Nucleus accumbens (tissue), 56 donors: Measurements from ENCODE around the gene HIGD1C.
"Not testable (repeated sequence)": the region's sequence is repeated elsewhere in the genome, so short reads cannot be mapped to it uniquely, and the experiment has no call there.

ENCODE experiments used
- DNase-seq, 56 donors: peaks; one replicate each; lab custom pipeline; 2025; lab: John Stamatoyannopoulos, UW

Gene HIGD1C

DNA sequence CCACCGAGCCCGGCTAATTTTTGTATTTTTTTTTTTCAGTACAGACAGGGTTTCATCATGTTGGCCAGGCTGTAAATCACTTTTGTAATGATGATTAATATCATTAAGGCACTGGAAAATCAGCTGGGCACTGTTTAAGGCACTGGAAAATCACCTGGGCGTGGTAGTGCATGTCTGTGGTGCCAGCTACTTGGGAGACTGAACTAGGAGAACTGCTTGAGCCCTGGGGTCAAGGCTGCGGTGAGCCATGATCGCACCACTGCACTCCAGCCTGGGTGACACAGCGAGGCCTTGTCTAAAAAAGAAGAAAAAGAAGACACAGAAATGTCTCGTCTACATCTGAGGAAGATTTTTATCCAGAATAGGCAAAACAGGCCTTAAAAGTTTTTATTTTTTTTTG, 61.1 kb downstream of the HIGD1C start:
- DNase-seq, result no peak

DNA sequence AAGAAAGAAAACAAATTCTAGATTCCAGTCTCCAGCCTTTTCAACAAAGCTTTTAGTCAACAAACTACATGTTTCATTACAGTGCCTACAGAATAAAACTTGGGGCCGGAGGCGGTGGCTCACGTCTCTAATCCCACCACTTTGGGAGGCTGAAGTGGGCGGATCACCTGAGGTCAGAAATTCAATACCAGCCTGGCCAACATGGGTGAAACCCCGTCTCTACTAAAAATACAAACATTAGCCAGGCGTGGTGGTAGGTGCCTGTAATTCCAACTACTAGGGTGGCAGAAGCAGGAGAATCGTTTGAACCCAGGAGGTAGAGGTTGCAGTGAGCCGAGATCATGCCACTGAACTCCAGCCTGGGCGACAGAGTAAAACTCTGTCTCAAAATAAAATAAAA, 62.1 kb downstream of the HIGD1C start:
- DNase-seq, result not testable (repeated sequence)

DNA sequence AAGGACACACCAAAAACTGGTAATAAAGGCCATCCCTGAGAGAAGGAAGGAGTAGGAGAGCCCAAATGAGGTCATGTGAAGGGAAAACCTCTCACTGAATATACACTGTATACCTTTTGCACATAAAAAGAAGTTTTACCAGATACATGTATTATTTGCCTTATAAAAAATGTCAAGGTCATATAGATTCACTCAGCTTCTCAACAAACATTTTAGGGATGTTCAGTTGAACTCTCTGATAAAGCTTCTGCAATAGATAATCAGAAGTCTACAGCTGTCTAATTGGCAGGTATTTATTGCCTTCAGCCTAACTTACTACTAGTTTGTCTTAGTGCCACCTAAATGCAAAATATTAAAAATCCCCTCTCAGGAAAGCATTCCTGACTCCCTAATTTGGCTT, 65.1 kb downstream of the HIGD1C start:
- no peak for DNase-seq

DNA sequence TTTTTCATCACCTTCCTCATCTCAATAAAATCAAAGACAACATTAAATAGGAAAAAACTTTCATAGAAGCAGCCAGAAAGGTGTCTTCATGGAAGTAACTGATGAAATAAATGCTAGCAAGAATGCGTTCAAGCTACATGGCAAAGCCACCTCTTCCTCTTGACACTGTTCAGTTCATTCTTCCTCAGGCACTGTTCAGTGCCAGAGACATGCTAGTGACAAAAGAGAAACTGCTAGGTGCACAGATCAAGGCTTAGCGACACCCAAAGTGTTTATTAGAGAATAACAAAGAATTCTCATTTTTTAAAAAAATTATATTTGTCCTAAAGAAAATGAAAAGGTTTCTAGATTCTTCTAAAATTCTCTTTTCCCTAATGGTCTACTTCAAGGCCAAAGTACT, 66.6 kb downstream of the HIGD1C start:
- DNase-seq, result no peak

DNA sequence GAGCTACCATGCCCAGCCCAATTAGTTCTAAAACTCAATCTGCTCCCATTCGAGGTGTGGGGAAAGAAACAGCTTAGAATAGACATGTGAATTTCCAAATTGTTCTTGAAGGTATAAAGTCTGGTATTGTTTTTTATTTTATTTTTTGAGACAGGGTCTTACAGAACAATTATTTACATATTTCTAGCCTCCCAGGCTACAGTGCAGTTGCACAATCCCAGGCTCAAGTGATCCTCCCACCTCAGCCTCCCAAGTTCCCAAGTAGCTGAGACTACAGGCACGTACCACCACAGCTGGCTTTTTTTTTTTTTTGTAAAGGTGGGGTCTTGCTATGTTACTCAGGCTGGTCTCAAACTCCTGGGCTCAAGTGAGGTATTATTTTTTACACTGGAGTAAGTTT, 67.6 kb downstream of the HIGD1C start:
- no peak for DNase-seq
